Glutamatergic neuron (in vitro differentiated cells): ENCODE data around the gene TWF1. TPM values are rescaled to one million over a fixed set of nuclear protein-coding genes. Genes with fewer than 3 reads are reported as not detected.
A peak's percentile ranks its signal among the peaks of the same experiment; 100 is the strongest.
"Not testable (repeated sequence)": the region's sequence is repeated elsewhere in the genome, so short reads cannot be mapped to it uniquely, and the experiment has no call there.

Experiments
- DNase-seq: peaks from one replicate; pipeline ENCODE4 v3.0.0; 2022
- H3K27ac Mint-ChIP-seq: one replicate; pipeline ENCODE4 v1.8.0; 2020; ENCODE audit warnings: mild to moderate bottlenecking, mixed read lengths, inconsistent platforms; ENCODE audit not compliant: unreplicated experiment
- H3K27me3 Mint-ChIP-seq: one replicate; pipeline ENCODE4 v1.8.0; 2020; ENCODE audit warnings: mild to moderate bottlenecking, moderate library complexity, mixed read lengths, inconsistent platforms; ENCODE audit not compliant: unreplicated experiment
- H3K36me3 Mint-ChIP-seq: one replicate; pipeline ENCODE4 v1.8.0; 2020; ENCODE audit warnings: mild to moderate bottlenecking, mixed read lengths, inconsistent platforms; ENCODE audit not compliant: unreplicated experiment
- H3K4me1 Mint-ChIP-seq: one replicate; pipeline ENCODE4 v1.8.0; 2020; ENCODE audit warnings: mild to moderate bottlenecking, low read depth, mixed read lengths, inconsistent platforms; ENCODE audit not compliant: unreplicated experiment
- H3K4me3 Mint-ChIP-seq: one replicate; pipeline ENCODE4 v1.8.0; 2020; ENCODE audit warnings: mild to moderate bottlenecking, mixed read lengths, inconsistent platforms; ENCODE audit not compliant: unreplicated experiment
- H3K9me3 Mint-ChIP-seq: one replicate; pipeline ENCODE4 v1.8.0; 2020; ENCODE audit warnings: mild to moderate bottlenecking, moderate library complexity, mixed read lengths, inconsistent platforms; ENCODE audit not compliant: unreplicated experiment
- total RNA-seq: library from RNA; stranded (reverse); fragmentation: NEBNext Ultra II Directional; extraction: Animal tissue kit (Norgen Biotek cat#: 25700); gene quantifications from one replicate; pipeline ENCODE4 v1.2.1, GENCODE V29; 2021; ENCODE audit not compliant: unreplicated experiment
- TF ChIP-seq, protein P1 (sequence below): fragments of 200-600 bp; sonication (generic); IDR thresholded peaks from one replicate; pipeline ENCODE4 v1.5.0; 2021; ENCODE audit not compliant: partially characterized antibody, unreplicated experiment

Gene TWF1
- total RNA-seq, 1 donor from 2014 or later, result 30.1 TPM

DNA sequence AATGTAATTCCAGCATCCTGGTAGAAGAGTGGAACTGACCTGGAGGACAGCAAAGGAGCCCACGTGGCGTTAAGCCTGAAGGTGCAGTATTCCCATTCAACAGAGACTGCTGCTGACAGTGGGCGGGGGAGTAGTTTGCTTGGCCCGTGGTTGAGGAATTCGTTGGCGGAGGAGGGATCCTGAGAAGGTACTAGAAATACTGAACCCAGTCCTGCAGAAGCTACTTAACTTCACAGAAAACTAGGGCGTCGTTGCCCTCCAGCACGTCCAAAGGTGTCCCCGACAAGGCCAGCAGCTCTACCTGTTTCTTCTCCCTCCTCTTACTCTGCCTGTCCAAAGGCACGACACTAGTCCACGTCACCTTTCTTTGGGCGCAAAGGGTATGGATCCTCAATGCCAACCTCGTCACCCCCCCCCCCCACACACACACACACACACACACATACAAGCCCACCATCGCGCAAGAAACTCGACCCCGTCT is 47.8 kb downstream of the TWF1 start:
- peak overlapping the region; percentile 75 for H3K27ac Mint-ChIP-seq
- H3K36me3 Mint-ChIP-seq, result no peaks in the 10 kb centered on the region
- H3K4me3 Mint-ChIP-seq, result peak overlapping the region; percentile 89
- peaks cover 2% of the 10 kb centered on the region for H3K27me3 Mint-ChIP-seq
- TF ChIP-seq, protein P1, sequence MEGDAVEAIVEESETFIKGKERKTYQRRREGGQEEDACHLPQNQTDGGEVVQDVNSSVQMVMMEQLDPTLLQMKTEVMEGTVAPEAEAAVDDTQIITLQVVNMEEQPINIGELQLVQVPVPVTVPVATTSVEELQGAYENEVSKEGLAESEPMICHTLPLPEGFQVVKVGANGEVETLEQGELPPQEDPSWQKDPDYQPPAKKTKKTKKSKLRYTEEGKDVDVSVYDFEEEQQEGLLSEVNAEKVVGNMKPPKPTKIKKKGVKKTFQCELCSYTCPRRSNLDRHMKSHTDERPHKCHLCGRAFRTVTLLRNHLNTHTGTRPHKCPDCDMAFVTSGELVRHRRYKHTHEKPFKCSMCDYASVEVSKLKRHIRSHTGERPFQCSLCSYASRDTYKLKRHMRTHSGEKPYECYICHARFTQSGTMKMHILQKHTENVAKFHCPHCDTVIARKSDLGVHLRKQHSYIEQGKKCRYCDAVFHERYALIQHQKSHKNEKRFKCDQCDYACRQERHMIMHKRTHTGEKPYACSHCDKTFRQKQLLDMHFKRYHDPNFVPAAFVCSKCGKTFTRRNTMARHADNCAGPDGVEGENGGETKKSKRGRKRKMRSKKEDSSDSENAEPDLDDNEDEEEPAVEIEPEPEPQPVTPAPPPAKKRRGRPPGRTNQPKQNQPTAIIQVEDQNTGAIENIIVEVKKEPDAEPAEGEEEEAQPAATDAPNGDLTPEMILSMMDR, result no peak
- DNase-seq, result peak; percentile 31
- H3K4me1 Mint-ChIP-seq, result peaks cover 12% of the 10 kb centered on the region
- peaks cover 10% of the 10 kb centered on the region for H3K9me3 Mint-ChIP-seq

DNA sequence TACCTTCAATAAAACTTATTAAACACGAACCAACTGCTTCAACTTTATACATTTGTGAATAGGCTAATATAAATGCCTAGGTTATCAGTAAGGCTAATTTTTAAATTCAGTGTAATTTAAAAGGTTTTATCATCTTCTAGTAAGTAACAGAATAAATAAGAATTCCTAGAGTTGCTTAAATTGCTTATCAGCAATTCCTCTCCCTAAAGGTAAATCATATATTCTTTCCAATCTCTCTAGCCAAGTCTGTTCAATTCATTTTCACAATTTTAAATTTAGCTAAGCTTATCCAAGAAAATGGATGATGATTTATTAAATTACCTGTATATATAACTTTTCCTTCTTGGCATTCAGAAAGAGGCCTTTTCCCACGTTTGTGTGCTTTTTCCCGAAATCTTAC is 52.1 kb downstream of the TWF1 start:
- TF ChIP-seq, protein P1, result no peak
- Mint-ChIP-seq H3K4me3 (no peak overlapping the region), H3K36me3 (no peaks in the 10 kb centered on the region), H3K27ac (no peak overlapping the region), H3K27me3 (peaks cover 3% of the 10 kb centered on the region), H3K9me3 (peaks cover 8% of the 10 kb centered on the region), H3K4me1 (peaks cover 8% of the 10 kb centered on the region)
- no peak for DNase-seq

DNA sequence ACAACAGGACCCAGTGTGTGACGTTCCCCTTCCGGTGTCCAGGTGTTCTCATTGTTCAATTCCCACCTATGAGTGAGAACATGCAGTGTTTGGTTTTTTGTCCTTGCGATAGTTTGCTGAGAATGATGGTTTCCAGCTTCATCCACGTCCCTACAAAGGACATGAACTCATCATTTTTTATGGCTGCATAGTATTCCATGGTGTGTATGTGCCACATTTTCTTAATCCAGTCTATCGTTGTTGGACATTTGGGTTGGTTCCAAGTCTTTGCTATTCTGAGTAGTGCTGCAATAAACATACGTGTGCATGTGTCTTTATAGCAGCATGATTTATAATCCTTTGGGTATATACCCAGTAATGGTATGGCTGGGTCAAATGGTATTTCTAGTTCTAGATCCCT is 54.8 kb downstream of the TWF1 start:
- H3K27me3 Mint-ChIP-seq, H3K4me3 Mint-ChIP-seq, H3K36me3 Mint-ChIP-seq, DNase-seq, H3K9me3 Mint-ChIP-seq, H3K27ac Mint-ChIP-seq, H3K4me1 Mint-ChIP-seq: not testable (repeated sequence)

DNA sequence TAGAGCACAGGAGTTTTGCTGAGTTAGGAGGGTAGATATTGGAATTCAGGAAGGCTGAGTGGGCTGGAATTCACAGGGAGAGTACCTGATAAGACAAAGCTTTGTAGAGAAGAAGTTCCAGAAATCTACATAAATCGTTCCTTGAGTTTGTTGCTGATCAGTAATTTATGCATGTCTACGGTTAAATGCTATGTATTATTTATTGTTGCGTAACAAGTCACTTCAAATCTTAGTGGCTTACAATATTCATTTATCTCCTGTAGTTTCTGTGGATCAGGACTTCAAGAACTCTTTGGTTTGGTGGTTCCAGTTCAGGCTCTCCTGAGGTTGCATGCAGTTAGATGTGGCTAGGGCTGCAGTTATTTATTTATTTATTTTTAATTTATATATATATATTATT is 55.3 kb downstream of the TWF1 start:
- Mint-ChIP-seq H3K27me3 (peaks cover 5% of the 10 kb centered on the region), H3K36me3 (no peaks in the 10 kb centered on the region), H3K4me1 (no peaks in the 10 kb centered on the region), H3K9me3 (no peaks in the 10 kb centered on the region), H3K4me3 (no peak overlapping the region), H3K27ac (no peak overlapping the region)
- TF ChIP-seq, protein P1, result no peak
- DNase-seq, result no peak

DNA sequence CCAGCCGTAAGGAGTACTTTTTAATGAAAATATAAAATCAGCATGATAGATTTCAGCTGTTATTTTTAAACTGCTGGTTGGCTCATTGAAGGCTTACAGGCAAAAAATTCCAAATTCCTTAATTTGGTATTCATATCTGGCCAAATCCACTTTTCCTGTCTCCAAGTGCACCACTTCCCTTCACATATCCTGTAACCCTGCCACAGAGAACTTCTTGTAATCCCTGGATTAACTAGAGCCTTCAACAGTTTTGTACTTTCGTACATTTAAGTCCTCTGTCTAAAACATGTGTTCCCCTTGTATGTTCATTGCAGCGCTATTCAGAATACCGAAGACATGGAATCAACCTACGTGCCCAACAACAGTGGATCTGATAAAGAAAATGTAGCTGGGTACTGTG is 57.1 kb downstream of the TWF1 start:
- Mint-ChIP-seq H3K4me3 (no peak overlapping the region), H3K27me3 (peaks cover 5% of the 10 kb centered on the region), H3K27ac (no peak overlapping the region), H3K36me3 (no peaks in the 10 kb centered on the region), H3K4me1 (no peaks in the 10 kb centered on the region), H3K9me3 (no peaks in the 10 kb centered on the region)
- TF ChIP-seq, protein P1, result no peak
- no peak for DNase-seq

DNA sequence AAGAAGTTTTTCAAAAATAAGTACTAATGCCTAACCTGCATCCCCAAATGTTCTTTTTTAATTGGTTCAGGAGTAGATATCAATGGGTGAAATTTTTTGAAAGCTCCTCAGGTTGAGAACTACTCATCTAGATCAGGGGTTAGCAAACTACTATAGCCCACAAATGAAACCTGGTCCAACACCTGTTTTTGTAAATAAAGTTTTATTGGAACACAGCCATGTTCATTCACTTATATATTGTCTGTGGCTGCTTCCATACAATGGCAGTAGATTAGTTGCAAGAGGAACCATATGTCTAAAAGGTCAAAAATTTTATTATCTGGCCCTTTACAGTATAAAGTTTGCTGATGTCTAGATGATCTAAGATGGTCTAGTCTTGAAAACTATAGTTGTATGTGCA is 61.3 kb downstream of the TWF1 start:
- H3K9me3 Mint-ChIP-seq, result no peaks in the 10 kb centered on the region
- no peaks in the 10 kb centered on the region for H3K36me3 Mint-ChIP-seq
- TF ChIP-seq, protein P1, result no peak
- no peak overlapping the region for H3K4me3 Mint-ChIP-seq
- DNase-seq, result no peak
- no peaks in the 10 kb centered on the region for H3K4me1 Mint-ChIP-seq
- peaks cover 5% of the 10 kb centered on the region for H3K27me3 Mint-ChIP-seq
- H3K27ac Mint-ChIP-seq, result no peak overlapping the region
